H4 (cell line): Measurements from ENCODE around the gene CYP3A4. TPM values are rescaled to one million over a fixed set of nuclear protein-coding genes. Genes with fewer than 3 reads are reported as not detected.
"Not testable (repeated sequence)": the region's sequence is repeated elsewhere in the genome, so short reads cannot be mapped to it uniquely, and the experiment has no call there.

Experiments
- DNase-seq: peaks from one replicate; pipeline ENCODE4 v3.0.0-alpha.2; 2015; ENCODE audit warnings: low spot score
- total RNA-seq: library from RNA; depleted of rRNA; stranded (reverse); fragments of >200 nt; shearing (Covaris generic); gene quantifications from 2 replicates; pipeline ENCODE4 v1.2.3, GENCODE V29; 2014; rRNA removed

CYP3A4 gene
- total RNA-seq: not detected in 2 replicates

DNA sequence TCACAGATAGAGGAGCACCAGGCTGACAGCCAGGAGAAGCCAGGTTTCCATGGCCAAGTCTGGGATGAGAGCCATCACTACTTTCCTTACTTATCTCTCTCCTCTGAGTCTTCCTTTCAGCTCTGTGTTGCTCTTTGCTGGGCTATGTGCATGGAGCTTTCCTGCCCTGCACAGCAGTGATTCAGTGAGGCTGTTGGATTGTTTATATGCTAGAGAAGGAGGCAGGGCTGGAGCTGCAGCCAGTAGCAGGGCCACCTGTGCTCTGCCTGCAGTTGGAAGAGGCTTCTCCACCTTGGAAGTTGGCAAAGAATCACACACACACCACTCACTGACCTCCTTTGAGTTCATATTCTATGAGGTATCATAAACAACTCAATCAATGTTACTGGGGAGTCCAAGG lies at the start of gene CYP3A4:
CYP3A4 (minus strand) TSS at position 178 of the 400 bp plus-strand sequence; CDS start at position 75, 103 bp downstream.
- DNase-seq: no peak

- DNase-seq: no peak
Measured at GRCh38 chr7:99833289-99833877, 49.4 kb upstream of the CYP3A4 start.

GRCh38 chr7:99831595-99831994 lies 47.6 kb upstream of the CYP3A4 start:
- DNase-seq: no peak

DNA sequence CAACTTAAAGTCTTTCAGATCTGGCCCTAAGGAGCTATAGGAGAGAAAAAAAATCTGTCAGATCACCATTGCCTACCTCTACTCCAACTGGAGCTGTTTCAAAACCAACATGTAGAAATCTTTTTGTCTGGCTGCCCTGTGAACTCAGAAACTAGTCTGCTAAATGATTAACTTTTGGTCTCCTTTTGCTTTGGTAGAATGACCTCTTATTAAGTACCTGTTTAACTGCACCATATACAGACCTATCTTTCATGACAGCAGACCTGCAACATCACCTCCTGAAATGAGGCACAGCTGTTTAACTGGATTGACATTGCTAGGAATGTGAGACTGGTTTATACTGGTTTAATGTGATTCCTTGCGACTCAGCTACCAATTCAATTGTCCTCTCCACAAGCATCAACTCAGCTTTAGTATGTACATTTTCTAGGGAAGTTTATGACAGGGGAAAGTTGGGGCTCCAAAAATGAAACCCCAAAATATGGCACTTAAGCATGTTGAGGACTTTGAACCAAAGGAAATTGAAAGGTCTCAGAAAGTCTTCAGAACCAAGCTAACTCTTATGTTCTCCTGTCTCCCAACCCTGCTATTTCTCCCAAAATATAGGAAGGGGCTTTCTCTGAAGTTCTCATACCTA lies 45.7 kb upstream of the CYP3A4 start:
- DNase-seq: no peak

- no peak for DNase-seq
Measured at GRCh38 chr7:99828811-99829210, 44.8 kb upstream of the CYP3A4 start.

GRCh38 chr7:99827040-99827778 lies 43.2 kb upstream of the CYP3A4 start:
- no peak for DNase-seq

- no peak for DNase-seq
Measured at GRCh38 chr7:99825873-99826272, 41.9 kb upstream of the CYP3A4 start.

- no peak for DNase-seq
Measured at GRCh38 chr7:99825452-99825851, 41.5 kb upstream of the CYP3A4 start.

DNA sequence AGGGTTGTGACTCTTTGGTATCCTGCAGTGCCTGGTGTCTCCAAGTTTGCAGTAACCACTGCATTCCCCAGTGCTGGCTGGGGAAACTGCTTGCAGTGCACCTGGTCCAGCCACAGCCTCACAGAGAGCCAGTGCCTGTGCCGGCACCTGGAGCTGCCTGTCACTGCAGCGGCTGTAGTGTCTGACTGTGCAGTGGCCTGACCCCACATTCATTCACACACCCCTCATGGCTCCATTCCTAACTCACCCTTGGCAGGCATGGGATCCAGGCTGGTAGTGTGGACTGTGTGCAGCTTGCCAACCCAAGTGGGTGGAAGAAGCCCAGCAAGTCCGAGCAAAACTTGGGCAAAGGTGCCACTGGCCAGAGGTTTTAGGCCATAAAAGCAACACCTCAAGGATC lies 40.1 kb upstream of the CYP3A4 start:
- DNase-seq: no peak

DNA sequence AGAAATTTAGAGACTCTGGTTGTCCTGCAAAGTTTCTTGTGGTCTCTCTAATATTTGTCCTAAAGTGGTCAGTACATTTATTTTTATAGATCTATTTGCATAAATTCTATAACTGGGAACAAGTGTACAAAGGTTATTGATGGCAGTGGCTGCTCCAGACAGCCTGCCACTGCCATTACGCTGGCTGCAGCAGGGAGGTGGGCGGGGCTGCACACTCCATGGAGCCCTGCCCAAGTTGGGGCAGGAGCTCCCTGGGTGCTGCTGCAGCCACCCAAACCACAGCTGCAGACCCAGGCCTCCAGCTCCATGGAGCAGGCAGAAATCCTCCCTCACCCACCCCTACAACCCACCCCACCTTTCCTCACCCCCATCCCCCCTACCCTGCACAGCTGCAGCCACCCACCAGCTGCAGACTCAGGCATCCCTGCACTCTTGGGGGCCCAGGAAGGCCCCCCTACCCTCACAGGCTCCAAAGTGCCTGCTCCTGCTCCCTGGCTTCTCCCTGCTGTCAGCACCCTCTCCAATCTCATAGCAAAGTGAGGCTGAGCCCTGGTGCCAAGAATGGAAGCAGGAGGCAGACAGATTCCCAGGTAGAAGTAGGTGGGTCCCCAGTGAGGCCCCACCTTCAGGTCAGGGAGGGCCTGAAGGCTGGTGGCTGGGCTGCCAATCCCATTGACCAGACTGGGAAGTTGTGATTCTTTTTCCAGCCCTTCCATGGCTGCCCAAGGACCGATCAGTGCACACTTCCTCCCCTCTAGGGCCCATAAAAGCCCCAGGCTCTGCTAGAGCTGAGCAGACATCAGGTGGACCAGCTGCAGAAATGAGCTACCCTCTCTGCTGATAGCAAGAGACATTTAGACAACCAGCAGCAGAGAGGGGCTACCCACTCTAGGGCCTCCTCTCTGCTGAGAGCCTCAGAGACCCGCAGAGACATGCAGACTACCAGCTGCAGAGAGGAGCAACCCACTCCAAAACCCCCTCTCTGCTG lies 39.0 kb upstream of the CYP3A4 start:
- DNase-seq: no peak

DNA sequence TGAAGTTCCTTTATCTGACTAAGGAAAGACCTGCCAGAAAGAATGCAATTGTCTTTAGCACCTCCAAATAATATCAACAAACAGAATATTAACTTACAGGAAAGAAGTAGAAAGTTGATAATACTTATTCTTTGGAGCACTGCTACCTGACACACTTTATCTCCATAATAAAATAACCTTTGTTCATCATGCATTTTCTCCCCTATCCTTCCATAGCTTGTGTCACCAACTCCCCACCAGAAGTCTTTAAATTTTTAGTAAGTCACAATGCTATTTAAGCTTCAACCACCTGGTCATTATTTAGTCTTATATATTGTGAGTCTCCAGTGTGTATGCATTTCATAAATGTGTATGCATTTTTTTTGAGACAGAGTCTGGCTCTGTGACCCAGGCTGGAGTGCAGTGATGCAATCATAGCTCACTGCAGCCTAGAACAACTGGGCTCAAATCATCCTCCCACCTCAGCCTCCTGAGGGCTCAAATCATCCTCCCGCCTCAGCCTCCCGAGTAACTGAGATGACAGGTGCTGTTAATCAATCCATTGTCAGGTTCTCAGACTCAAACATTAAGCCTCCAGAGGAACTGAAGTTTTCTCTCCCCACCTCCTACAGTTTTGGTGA lies 36.5 kb upstream of the CYP3A4 start:
- DNase-seq: no peak

DNA sequence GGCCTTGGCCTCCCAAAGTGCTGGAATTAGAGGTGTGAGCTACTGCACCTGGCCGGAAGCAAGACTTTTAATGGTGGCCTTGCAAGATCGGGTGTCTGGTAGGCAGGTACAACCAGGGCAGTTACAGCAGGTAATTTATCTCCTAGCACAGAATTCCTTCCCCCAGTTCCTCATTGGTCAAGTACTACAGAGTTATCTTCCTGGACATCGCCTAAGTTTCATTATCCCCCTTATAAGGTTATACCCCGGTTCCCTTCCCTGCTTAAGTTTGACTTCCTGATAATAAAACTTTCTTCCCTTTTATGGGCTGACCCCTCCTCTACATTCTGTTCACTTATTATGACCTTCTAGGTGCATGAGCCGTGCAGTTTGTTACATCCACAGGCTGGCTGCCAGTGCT lies 24.8 kb upstream of the CYP3A4 start:
- DNase-seq: no peak

GRCh38 chr7:99806839-99807478 lies 23.0 kb upstream of the CYP3A4 start:
- DNase-seq: no peak

DNA sequence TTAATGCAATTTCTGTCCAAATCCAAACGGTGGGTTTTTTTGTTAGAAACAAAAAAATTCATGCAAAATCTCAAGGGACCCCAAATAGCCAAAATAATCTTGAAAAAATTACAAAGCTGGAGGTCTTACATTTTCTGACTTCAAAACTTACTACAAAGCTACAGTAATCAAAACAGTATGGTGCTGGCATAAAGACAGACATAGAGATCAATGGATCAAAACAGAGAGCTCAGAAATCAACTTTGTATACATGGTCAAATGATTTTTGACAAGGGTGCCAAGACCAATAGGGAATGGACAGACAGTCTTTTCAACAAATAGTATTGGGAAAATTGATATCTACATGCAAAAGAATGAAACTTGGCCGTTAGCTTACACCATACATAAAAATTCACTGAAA lies 21.7 kb upstream of the CYP3A4 start:
- DNase-seq: no peak

DNA sequence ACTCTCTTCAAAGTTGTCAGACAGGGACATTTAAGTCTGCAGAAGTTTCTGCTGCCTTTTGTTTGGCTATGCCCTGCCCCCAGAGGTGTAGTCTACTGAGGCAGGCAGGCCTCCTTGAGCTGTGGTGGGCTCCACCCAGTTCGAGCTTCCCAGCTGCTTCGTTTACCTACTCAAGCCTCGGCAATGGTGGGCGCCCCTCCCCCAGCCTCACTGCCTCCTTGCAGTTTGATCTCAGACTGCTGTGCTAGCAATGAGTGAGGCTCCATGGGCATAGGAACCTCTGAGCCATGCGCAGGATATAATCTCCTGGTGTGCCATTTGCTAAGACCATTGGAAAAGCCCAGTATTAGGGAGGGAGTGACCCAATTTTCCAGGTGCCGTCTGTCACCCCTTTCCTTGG lies 19.1 kb upstream of the CYP3A4 start:
- DNase-seq: not testable (repeated sequence)

DNA sequence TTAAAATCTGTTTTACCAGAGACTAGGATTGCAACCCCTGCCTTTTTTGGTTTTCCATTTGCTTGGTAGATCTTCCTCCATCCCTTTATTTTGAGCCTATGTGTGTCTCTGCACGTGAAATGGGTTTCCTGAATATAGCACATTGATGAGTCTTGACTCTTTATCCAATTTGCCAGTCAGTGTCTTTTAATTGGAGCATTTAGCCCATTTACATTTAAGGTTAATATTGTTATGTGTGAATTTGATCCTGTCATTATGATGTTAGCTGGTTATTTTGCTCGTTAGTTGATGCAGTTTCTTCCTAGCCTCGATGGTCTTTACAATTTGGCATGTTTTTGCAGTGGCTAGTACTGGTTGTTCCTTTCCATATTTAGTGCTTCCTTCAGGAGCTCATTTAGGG lies 17.4 kb upstream of the CYP3A4 start:
- DNase-seq: not testable (repeated sequence)

- DNase-seq: no peak
Measured at GRCh38 chr7:99798972-99799371, 15.0 kb upstream of the CYP3A4 start.

GRCh38 chr7:99795864-99796263 lies 11.9 kb upstream of the CYP3A4 start:
- DNase-seq: not testable (repeated sequence)

GRCh38 chr7:99794585-99795502 lies 10.9 kb upstream of the CYP3A4 start:
- DNase-seq: no peak

DNA sequence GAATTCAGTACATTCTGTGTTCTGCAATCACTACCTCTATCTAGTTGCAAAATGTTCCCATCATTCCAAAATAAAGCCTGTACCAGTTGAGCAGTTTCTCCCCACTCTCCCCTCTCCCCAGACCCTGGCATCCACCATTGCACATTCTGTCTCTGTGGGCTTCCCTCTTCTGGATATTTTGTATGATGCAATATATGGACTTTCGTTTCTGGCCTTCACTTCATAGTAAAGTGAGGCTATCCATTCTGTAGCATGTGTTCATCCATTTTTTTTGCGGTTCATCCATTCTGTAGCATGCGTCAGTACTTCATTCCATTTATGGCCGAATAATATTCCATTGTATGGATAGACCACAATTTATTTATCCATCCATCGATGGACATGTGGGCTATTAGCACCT lies 9.5 kb upstream of the CYP3A4 start:
- no peak for DNase-seq
